GM23338 (cell line): ENCODE results near the gene XPOT. TPM values are rescaled to one million over a fixed set of nuclear protein-coding genes. Genes with fewer than 3 reads are reported as not detected.
A peak's percentile ranks its signal among the peaks of the same experiment; 100 is the strongest.

Experiments used
- ATAC-seq: fragments of 200-7000 bp; cut with Tn5 transposase; 3 replicates; pipeline ENCODE4 v1.9.1; 2020
- DNase-seq: peaks from one replicate; pipeline ENCODE4 v3.0.0-alpha.2; 2015; ENCODE audit warnings: low spot score
- H2AFZ ChIP-seq: fragments of 200-600 bp; sonication (generic); 2 replicates; pipeline ENCODE4 v1.8.0; 2016; ENCODE audit warnings: antibody characterized with exemption, mild to moderate bottlenecking, moderate library complexity
- H3F3A ChIP-seq: fragments of 200-600 bp; sonication (generic); replicated peaks from 2 replicates; pipeline ENCODE4 v1.8.0; 2017; ENCODE audit warnings: antibody characterized with exemption, mixed run types, low read depth
- H3K27ac ChIP-seq: fragments of 200-600 bp; sonication (generic); 2 replicates; pipeline ENCODE4 v1.6.1; 2016; ENCODE audit warnings: low read depth
- H3K27me3 ChIP-seq: fragments of 200-600 bp; sonication (generic); 2 replicates; pipeline ENCODE4 v1.8.0; 2016; ENCODE audit warnings: mild to moderate bottlenecking, mixed run types, moderate library complexity; ENCODE audit not compliant: insufficient read depth
- H3K36me3 ChIP-seq: fragments of 200-600 bp; sonication (generic); 2 replicates; pipeline ENCODE4 v1.8.0; 2016; ENCODE audit warnings: mild to moderate bottlenecking; ENCODE audit not compliant: insufficient read depth
- H3K4me1 ChIP-seq: fragments of 200-600 bp; sonication (generic); 2 replicates; pipeline ENCODE4 v1.8.0; 2016; ENCODE audit warnings: mild to moderate bottlenecking, moderate library complexity; ENCODE audit not compliant: insufficient read depth
- H3K4me2 ChIP-seq: fragments of 200-600 bp; sonication (generic); 2 replicates; pipeline ENCODE4 v1.7.1; 2017; ENCODE audit warnings: mixed run types
- H3K4me3 ChIP-seq: fragments of 200-600 bp; sonication (generic); 2 replicates; pipeline ENCODE4 v1.6.1; 2016; ENCODE audit warnings: mixed run types
- H3K79me2 ChIP-seq: fragments of 200-600 bp; sonication (generic); replicated peaks from 2 replicates; pipeline ENCODE4 v1.8.0; 2017; ENCODE audit warnings: mild to moderate bottlenecking; ENCODE audit not compliant: insufficient read depth
- H3K9me2 ChIP-seq: fragments of 200-600 bp; sonication (generic); 2 replicates; pipeline ENCODE4 v1.8.0; 2017; ENCODE audit not compliant: insufficient read depth
- H4K20me1 ChIP-seq: fragments of 200-600 bp; sonication (generic); replicated peaks from 2 replicates; pipeline ENCODE4 v1.8.0; 2017; ENCODE audit warnings: mild to moderate bottlenecking; ENCODE audit not compliant: insufficient read depth
- H3K27ac Mint-ChIP-seq: 2 replicates; pipeline ENCODE4 v1.8.0; 2020; ENCODE audit warnings: inconsistent platforms, mild to moderate bottlenecking, moderate library complexity, mixed read lengths
- H3K27me3 Mint-ChIP-seq: 3 replicates; pipeline ENCODE4 v1.8.0; 2022; ENCODE audit warnings: low read depth, mild to moderate bottlenecking, moderate library complexity, mixed read lengths, inconsistent platforms; ENCODE audit not compliant: insufficient read depth, poor library complexity
- H3K36me3 Mint-ChIP-seq: 3 replicates; pipeline ENCODE4 v1.8.0; 2021; ENCODE audit warnings: low read depth, mild to moderate bottlenecking, inconsistent platforms, moderate library complexity, mixed read lengths
- H3K4me1 Mint-ChIP-seq: 3 replicates; pipeline ENCODE4 v1.8.0; 2020; ENCODE audit warnings: mild to moderate bottlenecking, inconsistent platforms, mixed read lengths
- H3K4me3 Mint-ChIP-seq: 3 replicates; pipeline ENCODE4 v1.8.0; 2021; ENCODE audit warnings: moderate library complexity, mild to moderate bottlenecking, inconsistent platforms, mixed read lengths
- H3K9me3 Mint-ChIP-seq: 3 replicates; pipeline ENCODE4 v1.8.0; 2020; ENCODE audit warnings: moderate library complexity, mild to moderate bottlenecking, inconsistent platforms, mixed read lengths
- CREB1 ChIP-seq: fragments of 250-450 bp; sonication (Bioruptor Pico); IDR thresholded peaks from 2 replicates; pipeline ENCODE4 v1.5.0; 2020; ENCODE audit warnings: low read depth, mild to moderate bottlenecking, moderate library complexity
- EZH2 ChIP-seq: fragments of 200-600 bp; sonication (generic); IDR thresholded peaks from one replicate; pipeline ENCODE4 v1.8.0; 2017; ENCODE audit warnings: antibody characterized with exemption, mild to moderate bottlenecking, low read depth; ENCODE audit not compliant: unreplicated experiment
- EZH2phosphoT487 ChIP-seq: fragments of 200-600 bp; sonication (generic); IDR thresholded peaks from one replicate; pipeline ENCODE4 v1.8.1; 2018; ENCODE audit warnings: antibody characterized with exemption; ENCODE audit not compliant: unreplicated experiment
- JUNB ChIP-seq: IDR thresholded peaks from one replicate; pipeline ENCODE4 v1.6.1; 2016; ENCODE audit warnings: antibody characterized with exemption; ENCODE audit not compliant: unreplicated experiment
- NANOG ChIP-seq: IDR thresholded peaks from 2 replicates; pipeline ENCODE4 v1.6.1; 2016; ENCODE audit warnings: antibody characterized with exemption, borderline replicate concordance
- POLR2AphosphoS5 ChIP-seq: IDR thresholded peaks from 2 replicates; pipeline ENCODE4 v1.6.1; 2016; ENCODE audit warnings: antibody characterized with exemption, low read depth
- STAT1 ChIP-seq: IDR thresholded peaks from one replicate; pipeline ENCODE4 v1.6.1; 2016; ENCODE audit warnings: antibody characterized with exemption; ENCODE audit not compliant: unreplicated experiment
- ZNF114 ChIP-seq: fragments of 250-450 bp; sonication (Bioruptor Pico); IDR thresholded peaks from 2 replicates; pipeline ENCODE4 v1.5.0; 2020; ENCODE audit warnings: mild to moderate bottlenecking, moderate library complexity
- ZNF331 ChIP-seq: fragments of 250-450 bp; sonication (Bioruptor Pico); IDR thresholded peaks from 2 replicates; pipeline ENCODE4 v1.5.0; 2020; ENCODE audit warnings: low read depth, mild to moderate bottlenecking, moderate library complexity
- ZNF462 ChIP-seq: fragments of 250-450 bp; sonication (Bioruptor Pico); IDR thresholded peaks from 2 replicates; pipeline ENCODE4 v1.5.0; 2020; ENCODE audit warnings: mild to moderate bottlenecking, moderate library complexity
- polyA plus RNA-seq: library from polyadenylated mRNA; unstranded; fragments of >200 nt; fragmentation: Nextera tagmentation; extraction: Ambion mirVana; gene quantifications from 2 replicates; pipeline ENCODE4 v1.2.1, GENCODE V29; 2016
- total RNA-seq: library from RNA; depleted of rRNA; stranded (reverse); fragments of >200 nt; shearing (Covaris generic); gene quantifications from 2 replicates; pipeline ENCODE4 v1.2.3, GENCODE V29; 2014
- TF ChIP-seq, protein P1 (sequence below): IDR thresholded peaks from 2 replicates; pipeline ENCODE4 v1.6.1; 2016; ENCODE audit warnings: antibody characterized with exemption
- TF ChIP-seq, protein P2 (sequence below): IDR thresholded peaks from one replicate; pipeline ENCODE4 v1.6.1; 2018; ENCODE audit warnings: antibody characterized with exemption; ENCODE audit not compliant: unreplicated experiment
- TF ChIP-seq, protein P3 (sequence below), 2 experiments: fragments of 200-600 bp in 1 of 2; sonication (generic) in 1 of 2; conservative IDR thresholded peaks; 2 replicates each; pipeline versions ENCODE4 v1.5.1 to v1.6.1; 2016 to 2017; ENCODE audit warnings: antibody characterized with exemption in 2 of 2, low read depth in 2 of 2, mild to moderate bottlenecking in 2 of 2, moderate library complexity in 1 of 2

The XPOT gene
- total and polyA plus RNA-seq, 2 experiments from 2014 or later = 58.7 to 145 TPM

DNA sequence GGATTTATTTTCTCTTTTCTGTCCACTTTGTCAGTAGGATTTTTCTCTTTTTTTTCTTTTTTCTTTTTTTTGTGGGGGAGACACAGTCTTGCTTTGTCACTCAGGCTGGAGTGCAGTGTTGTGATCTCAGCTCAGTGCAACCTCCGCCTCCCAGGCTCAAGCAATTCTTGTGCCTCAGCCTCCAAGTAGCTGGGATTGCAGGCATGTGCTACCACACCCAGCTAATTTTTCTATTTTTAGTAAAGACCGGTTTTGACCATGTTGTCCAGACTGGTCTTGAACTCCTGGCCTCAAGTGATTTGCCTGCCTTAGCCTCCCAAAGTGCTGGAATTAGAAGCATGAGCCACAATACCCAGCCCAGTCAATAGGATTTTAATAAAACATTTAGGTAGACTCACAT lies 26.7 kb downstream of the XPOT start:
- Mint-ChIP-seq H3K4me3 (no peak overlapping the region), H3K27ac (peak overlapping the region; percentile 55; the same call in 1 of the 2 replicates), H3K36me3 (peaks cover 97% of the 10 kb centered on the region), H3K4me1 (no peaks in the 10 kb centered on the region), H3K9me3 (no peaks in the 10 kb centered on the region), H3K27me3 (no peaks in the 10 kb centered on the region)
- no peak overlapping the region for H2AFZ ChIP-seq
- no peaks in the 10 kb centered on the region for H3K9me2 ChIP-seq
- no peak overlapping the region for H3K4me3 ChIP-seq
- H3K27me3 ChIP-seq = no peaks in the 10 kb centered on the region
- peaks cover 11% of the 10 kb centered on the region; the same call in 1 of the 2 replicates for H3F3A ChIP-seq
- no peak overlapping the region for H3K27ac ChIP-seq
- peaks cover 90% of the 10 kb centered on the region for H3K36me3 ChIP-seq
- H3K4me2 ChIP-seq = no peak overlapping the region
- H4K20me1 ChIP-seq = peaks cover 14% of the 10 kb centered on the region
- no peaks in the 10 kb centered on the region for H3K4me1 ChIP-seq
- H3K79me2 ChIP-seq = 0 out of 2 replicates have a peak, but pooled peaks cover 11% of the 10 kb centered on the region
- no peak for ATAC-seq
- TF ChIP-seq EZH2phosphoT487 (no peak), STAT1 (no peak), ZNF114 (CRISPR knock-in tag) (no peak), NANOG (no peak), POLR2AphosphoS5 (no peak), CREB1 (CRISPR knock-in tag) (no peak), EZH2 (no peak), ZNF331 (CRISPR knock-in tag) (no peak), JUNB (no peak), ZNF462 (CRISPR knock-in tag) (no peak)
- TF ChIP-seq, protein P1, sequence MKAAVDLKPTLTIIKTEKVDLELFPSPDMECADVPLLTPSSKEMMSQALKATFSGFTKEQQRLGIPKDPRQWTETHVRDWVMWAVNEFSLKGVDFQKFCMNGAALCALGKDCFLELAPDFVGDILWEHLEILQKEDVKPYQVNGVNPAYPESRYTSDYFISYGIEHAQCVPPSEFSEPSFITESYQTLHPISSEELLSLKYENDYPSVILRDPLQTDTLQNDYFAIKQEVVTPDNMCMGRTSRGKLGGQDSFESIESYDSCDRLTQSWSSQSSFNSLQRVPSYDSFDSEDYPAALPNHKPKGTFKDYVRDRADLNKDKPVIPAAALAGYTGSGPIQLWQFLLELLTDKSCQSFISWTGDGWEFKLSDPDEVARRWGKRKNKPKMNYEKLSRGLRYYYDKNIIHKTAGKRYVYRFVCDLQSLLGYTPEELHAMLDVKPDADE = no peak
- TF ChIP-seq, protein P2, sequence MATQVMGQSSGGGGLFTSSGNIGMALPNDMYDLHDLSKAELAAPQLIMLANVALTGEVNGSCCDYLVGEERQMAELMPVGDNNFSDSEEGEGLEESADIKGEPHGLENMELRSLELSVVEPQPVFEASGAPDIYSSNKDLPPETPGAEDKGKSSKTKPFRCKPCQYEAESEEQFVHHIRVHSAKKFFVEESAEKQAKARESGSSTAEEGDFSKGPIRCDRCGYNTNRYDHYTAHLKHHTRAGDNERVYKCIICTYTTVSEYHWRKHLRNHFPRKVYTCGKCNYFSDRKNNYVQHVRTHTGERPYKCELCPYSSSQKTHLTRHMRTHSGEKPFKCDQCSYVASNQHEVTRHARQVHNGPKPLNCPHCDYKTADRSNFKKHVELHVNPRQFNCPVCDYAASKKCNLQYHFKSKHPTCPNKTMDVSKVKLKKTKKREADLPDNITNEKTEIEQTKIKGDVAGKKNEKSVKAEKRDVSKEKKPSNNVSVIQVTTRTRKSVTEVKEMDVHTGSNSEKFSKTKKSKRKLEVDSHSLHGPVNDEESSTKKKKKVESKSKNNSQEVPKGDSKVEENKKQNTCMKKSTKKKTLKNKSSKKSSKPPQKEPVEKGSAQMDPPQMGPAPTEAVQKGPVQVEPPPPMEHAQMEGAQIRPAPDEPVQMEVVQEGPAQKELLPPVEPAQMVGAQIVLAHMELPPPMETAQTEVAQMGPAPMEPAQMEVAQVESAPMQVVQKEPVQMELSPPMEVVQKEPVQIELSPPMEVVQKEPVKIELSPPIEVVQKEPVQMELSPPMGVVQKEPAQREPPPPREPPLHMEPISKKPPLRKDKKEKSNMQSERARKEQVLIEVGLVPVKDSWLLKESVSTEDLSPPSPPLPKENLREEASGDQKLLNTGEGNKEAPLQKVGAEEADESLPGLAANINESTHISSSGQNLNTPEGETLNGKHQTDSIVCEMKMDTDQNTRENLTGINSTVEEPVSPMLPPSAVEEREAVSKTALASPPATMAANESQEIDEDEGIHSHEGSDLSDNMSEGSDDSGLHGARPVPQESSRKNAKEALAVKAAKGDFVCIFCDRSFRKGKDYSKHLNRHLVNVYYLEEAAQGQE = no peak
- TF ChIP-seq, protein P3, sequence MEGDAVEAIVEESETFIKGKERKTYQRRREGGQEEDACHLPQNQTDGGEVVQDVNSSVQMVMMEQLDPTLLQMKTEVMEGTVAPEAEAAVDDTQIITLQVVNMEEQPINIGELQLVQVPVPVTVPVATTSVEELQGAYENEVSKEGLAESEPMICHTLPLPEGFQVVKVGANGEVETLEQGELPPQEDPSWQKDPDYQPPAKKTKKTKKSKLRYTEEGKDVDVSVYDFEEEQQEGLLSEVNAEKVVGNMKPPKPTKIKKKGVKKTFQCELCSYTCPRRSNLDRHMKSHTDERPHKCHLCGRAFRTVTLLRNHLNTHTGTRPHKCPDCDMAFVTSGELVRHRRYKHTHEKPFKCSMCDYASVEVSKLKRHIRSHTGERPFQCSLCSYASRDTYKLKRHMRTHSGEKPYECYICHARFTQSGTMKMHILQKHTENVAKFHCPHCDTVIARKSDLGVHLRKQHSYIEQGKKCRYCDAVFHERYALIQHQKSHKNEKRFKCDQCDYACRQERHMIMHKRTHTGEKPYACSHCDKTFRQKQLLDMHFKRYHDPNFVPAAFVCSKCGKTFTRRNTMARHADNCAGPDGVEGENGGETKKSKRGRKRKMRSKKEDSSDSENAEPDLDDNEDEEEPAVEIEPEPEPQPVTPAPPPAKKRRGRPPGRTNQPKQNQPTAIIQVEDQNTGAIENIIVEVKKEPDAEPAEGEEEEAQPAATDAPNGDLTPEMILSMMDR (conservative IDR thresholded peaks at IDR 0.05; ENCODE audit: low read depth in 2 of 2) = no peak
- DNase-seq = no peak
